ENCODE measurements around the gene PAIP2. TPM values are rescaled to one million over a fixed set of nuclear protein-coding genes. Genes with fewer than 3 reads are reported as not detected.

PAIP2 gene, protein sequence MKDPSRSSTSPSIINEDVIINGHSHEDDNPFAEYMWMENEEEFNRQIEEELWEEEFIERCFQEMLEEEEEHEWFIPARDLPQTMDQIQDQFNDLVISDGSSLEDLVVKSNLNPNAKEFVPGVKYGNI
- total RNA-seq (126 TPM), polyA plus RNA-seq (100 to 1,000 TPM; 335 to 426 (median 357) TPM)

DNA sequence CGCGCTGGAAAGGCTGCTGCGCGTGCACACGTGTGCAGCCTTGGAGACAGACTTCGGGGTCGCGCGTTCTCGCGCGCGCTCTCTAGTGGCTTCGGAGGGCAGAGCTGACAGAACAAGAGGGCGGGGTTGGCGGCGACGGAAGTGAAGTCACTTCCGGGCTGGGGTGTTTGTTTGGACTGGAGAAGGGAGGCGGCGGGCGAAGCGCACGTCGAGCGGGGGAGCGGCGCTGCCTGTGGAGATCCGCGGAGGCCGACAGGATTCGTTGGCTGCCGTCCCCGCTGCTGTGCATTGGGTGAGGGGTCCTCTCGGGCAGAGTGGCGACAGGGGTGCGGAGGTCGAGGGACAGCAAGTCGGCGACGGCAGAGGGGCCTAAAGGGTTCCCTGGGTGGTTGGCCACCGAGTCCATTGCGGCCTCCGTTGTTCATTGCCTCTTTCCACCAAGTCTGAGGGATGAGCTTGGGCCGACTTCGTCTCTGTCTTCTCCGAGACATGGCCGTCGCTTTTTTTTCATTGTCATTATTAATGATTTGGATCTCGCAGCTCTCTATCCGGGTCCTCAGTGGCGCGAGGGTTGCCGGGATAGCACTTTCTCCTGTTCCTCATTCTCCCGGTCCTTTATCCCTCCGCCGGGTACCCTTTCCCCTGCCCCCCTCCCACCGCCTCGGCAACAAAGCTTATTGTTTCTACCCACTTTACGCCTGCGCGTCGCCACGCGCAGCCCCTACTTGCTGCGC, at the start of gene PAIP2:
TSS of gene PAIP2 (plus strand) at position 166 of the 734 bp plus-strand sequence. CDS start 21,931 bp downstream, outside the sequence.
- Mint-ChIP-seq H3K4me1 (peaks cover 35 to 61% (median 50%) of the 10 kb centered on the region in 4 donors), H3K4me3 (peak within 1 kb of the TSS; percentile 97 to 99 (median 98)), H3K27me3 (peaks cover 8% of the 10 kb centered on the region), H3K36me3 (peaks cover 17% of the 10 kb centered on the region), H3K27ac (peak within 1 kb of the TSS; percentile 98 to 99 (median 99)), H3K9me3 (peaks cover 0 to 2% (median 0%) of the 10 kb centered on the region in 7 donors)
- H3K4me1 ChIP-seq (ENCODE audit: control insufficient read depth, insufficient read depth, low read length, poor library complexity, severe bottlenecking) = peaks cover 34% of the 10 kb centered on the region
- ATAC-seq (ENCODE audit: low read depth in 2 of 2) (peak; percentile 92 to 93), DNase-seq (peak; percentile 97 to 98 (median 97))
- H3K36me3 ChIP-seq (ENCODE audit: control insufficient read depth, insufficient read depth, low read length) = peaks cover 6% of the 10 kb centered on the region
- no peaks in the 10 kb centered on the region for H3K27me3 ChIP-seq (ENCODE audit: control insufficient read depth, insufficient read depth, low read length)
- peak within 1 kb of the TSS; percentile 100 for H3K27ac ChIP-seq (ENCODE audit: insufficient read depth, low read length, poor library complexity, severe bottlenecking)
- H3K9me3 ChIP-seq (ENCODE audit: control insufficient read depth in 2 of 2, low read length in 2 of 2) = no peaks in the 10 kb centered on the region
- H3K4me3 ChIP-seq (ENCODE audit: low read depth, low read length) = peak within 1 kb of the TSS; percentile 96

DNA sequence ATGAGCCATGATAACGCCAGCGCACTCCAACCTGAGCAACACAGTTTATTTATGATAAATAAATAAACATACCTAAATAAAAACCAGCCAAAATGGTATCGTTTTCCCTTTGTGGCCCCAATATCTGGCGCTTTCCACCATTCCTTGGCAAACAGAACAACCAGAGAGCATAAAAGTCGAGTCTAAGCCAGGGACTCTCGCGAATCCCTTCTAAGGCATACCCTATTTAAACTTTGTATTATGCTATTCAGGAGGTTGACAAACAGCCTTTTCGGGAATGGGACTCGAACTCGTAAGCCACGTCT, 48.5 kb upstream of the PAIP2 start:
- peak overlapping the region; percentile 97 to 100 (median 98) for H3K4me3 Mint-ChIP-seq
- H3K27me3 Mint-ChIP-seq = peaks cover 5% of the 10 kb centered on the region
- H3K27ac Mint-ChIP-seq = peak overlapping the region; percentile 97 to 99 (median 99)
- peaks cover 17 to 49% (median 32%) of the 10 kb centered on the region in 4 donors for H3K4me1 Mint-ChIP-seq
- H3K36me3 Mint-ChIP-seq = no peaks in the 10 kb centered on the region
- Histone ChIP-seq H3K36me3 (ENCODE audit: control insufficient read depth, insufficient read depth, low read length) (no peaks in the 10 kb centered on the region), H3K27me3 (ENCODE audit: control insufficient read depth, insufficient read depth, low read length) (no peaks in the 10 kb centered on the region), H3K4me3 (ENCODE audit: low read depth, low read length) (peak overlapping the region; percentile 100), H3K27ac (ENCODE audit: insufficient read depth, low read length, poor library complexity, severe bottlenecking) (peak overlapping the region; percentile 100), H3K4me1 (ENCODE audit: control insufficient read depth, insufficient read depth, low read length, poor library complexity, severe bottlenecking) (peaks cover 38% of the 10 kb centered on the region), H3K9me3 (ENCODE audit: control insufficient read depth in 2 of 2, low read length in 2 of 2) (no peaks in the 10 kb centered on the region)
- DNase-seq (no peak), ATAC-seq (ENCODE audit: low read depth in 2 of 2) (no peak)
- H3K9me3 Mint-ChIP-seq = peaks cover 0 to 1% (median 0%) of the 10 kb centered on the region in 7 donors

GRCh38 chr5:139293507-139294373, 47.9 kb upstream of the PAIP2 start, which contains the start of gene MATR3:
MATR3 (plus strand) TSS chr5:139293740; CDS start chr5:139307416, 13,676 bp downstream.
- Mint-ChIP-seq H3K36me3 (peaks cover 4% of the 10 kb centered on the region), H3K4me1 (peaks cover 22 to 55% (median 38%) of the 10 kb centered on the region in 4 donors), H3K27me3 (peaks cover 5% of the 10 kb centered on the region), H3K4me3 (peak within 1 kb of the TSS; percentile 97 to 100 (median 98)), H3K9me3 (peaks cover 0 to 1% (median 0%) of the 10 kb centered on the region in 7 donors), H3K27ac (peak within 1 kb of the TSS; percentile 97 to 99 (median 99))
- Histone ChIP-seq H3K4me3 (ENCODE audit: low read depth, low read length) (peak within 1 kb of the TSS; percentile 100), H3K27me3 (ENCODE audit: control insufficient read depth, insufficient read depth, low read length) (no peaks in the 10 kb centered on the region), H3K36me3 (ENCODE audit: control insufficient read depth, insufficient read depth, low read length) (no peaks in the 10 kb centered on the region), H3K27ac (ENCODE audit: insufficient read depth, low read length, poor library complexity, severe bottlenecking) (peak within 1 kb of the TSS; percentile 100), H3K4me1 (ENCODE audit: control insufficient read depth, insufficient read depth, low read length, poor library complexity, severe bottlenecking) (peaks cover 44% of the 10 kb centered on the region), H3K9me3 (ENCODE audit: control insufficient read depth in 2 of 2, low read length in 2 of 2) (no peaks in the 10 kb centered on the region)
- ATAC-seq (ENCODE audit: low read depth in 2 of 2) (peak; percentile 90 to 92), DNase-seq (peak; percentile 89 to 95 (median 94))

DNA sequence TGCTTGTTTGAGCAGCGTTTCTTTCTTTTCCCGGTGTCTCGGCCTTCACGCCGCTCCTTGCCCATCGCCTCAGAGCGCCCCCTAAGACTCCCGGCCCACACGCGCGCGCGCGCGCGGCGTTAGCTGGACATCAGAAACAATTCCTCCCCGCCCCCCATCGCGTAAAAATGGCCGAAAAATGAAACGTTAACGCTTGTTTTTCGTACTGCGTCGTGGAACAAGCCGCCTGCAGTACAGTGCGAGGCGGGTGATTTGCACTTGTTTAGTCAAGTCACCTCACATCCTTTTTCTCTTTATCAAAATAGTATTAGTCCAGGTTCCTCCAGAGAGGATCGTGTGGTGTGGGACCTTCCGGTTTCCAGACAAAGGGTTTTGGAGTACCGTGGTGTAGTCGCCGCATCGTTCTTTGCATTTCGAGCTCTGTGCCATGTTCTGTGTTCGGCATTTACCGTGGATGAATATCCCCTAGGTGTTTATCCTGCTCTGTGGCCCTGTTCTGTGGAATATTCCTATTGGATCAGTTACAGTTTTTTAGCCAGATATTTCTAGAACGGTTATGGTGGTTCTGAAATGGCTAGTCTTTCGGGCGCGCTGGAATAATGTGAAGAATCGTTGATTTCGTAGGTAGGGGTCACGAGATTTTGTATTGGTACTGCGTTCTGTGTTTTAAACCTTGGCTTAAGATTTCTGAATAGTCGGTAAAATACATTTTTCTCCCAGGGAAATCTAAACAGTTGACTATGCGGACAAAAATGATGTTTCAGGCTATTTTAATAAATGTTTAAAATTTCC, 47.1 kb upstream of the PAIP2 start:
- peak overlapping the region; percentile 100 for H3K4me3 ChIP-seq (ENCODE audit: low read depth, low read length)
- Mint-ChIP-seq H3K4me1 (peaks cover 30 to 63% (median 46%) of the 10 kb centered on the region in 4 donors), H3K4me3 (peak overlapping the region; percentile 97 to 100 (median 98)), H3K27ac (peak overlapping the region; percentile 97 to 99 (median 99)), H3K9me3 (peaks cover 0 to 1% (median 0%) of the 10 kb centered on the region in 7 donors), H3K27me3 (peaks cover 5% of the 10 kb centered on the region), H3K36me3 (peaks cover 7% of the 10 kb centered on the region)
- no peaks in the 10 kb centered on the region for H3K27me3 ChIP-seq (ENCODE audit: control insufficient read depth, insufficient read depth, low read length)
- H3K27ac ChIP-seq (ENCODE audit: insufficient read depth, low read length, poor library complexity, severe bottlenecking) = peak overlapping the region; percentile 100
- DNase-seq (peak; percentile 54 to 73 (median 66)), ATAC-seq (ENCODE audit: low read depth in 2 of 2) (peak in 1 of 2 donors; percentile 12)
- no peaks in the 10 kb centered on the region for H3K36me3 ChIP-seq (ENCODE audit: control insufficient read depth, insufficient read depth, low read length)
- peaks cover 53% of the 10 kb centered on the region for H3K4me1 ChIP-seq (ENCODE audit: control insufficient read depth, insufficient read depth, low read length, poor library complexity, severe bottlenecking)
- no peaks in the 10 kb centered on the region for H3K9me3 ChIP-seq (ENCODE audit: control insufficient read depth in 2 of 2, low read length in 2 of 2)

- DNase-seq (peak in 1 of 3 donors; percentile 29), ATAC-seq (ENCODE audit: low read depth in 2 of 2) (no peak)
- Histone ChIP-seq H3K27ac (ENCODE audit: insufficient read depth, low read length, poor library complexity, severe bottlenecking) (peak overlapping the region; percentile 100), H3K4me1 (ENCODE audit: control insufficient read depth, insufficient read depth, low read length, poor library complexity, severe bottlenecking) (peaks cover 61% of the 10 kb centered on the region), H3K9me3 (ENCODE audit: control insufficient read depth in 2 of 2, low read length in 2 of 2) (no peaks in the 10 kb centered on the region), H3K27me3 (ENCODE audit: control insufficient read depth, insufficient read depth, low read length) (no peaks in the 10 kb centered on the region), H3K4me3 (ENCODE audit: low read depth, low read length) (peak overlapping the region; percentile 100), H3K36me3 (ENCODE audit: control insufficient read depth, insufficient read depth, low read length) (no peaks in the 10 kb centered on the region)
- Mint-ChIP-seq H3K27ac (peak overlapping the region; percentile 81 to 99 (median 99)), H3K4me3 (peak overlapping the region; percentile 97 to 100 (median 98)), H3K36me3 (peaks cover 9% of the 10 kb centered on the region), H3K27me3 (peaks cover 5% of the 10 kb centered on the region), H3K4me1 (peaks cover 33 to 72% (median 53%) of the 10 kb centered on the region in 4 donors), H3K9me3 (peaks cover 0 to 1% (median 0%) of the 10 kb centered on the region in 7 donors)
Measured at GRCh38 chr5:139295346-139296057, 46.2 kb upstream of the PAIP2 start.

DNA sequence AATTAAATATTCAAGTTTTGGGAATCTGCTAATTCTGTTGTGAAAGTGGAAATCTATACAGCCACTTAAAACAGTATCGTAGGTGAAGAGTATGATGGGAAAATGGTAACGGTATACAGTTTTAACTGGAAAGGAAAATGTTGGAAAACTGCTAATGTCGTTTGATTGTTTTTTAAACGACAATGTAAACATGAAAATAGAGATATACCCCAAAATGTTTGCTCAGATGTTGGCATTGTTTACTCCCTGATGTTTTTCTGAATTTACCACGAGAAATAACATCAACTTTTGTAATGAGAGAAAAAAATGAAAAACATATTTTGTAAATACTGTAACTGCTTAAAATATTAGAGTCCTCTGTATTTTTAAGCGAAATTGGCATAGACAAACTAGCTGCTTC, 45.5 kb upstream of the PAIP2 start:
- Histone ChIP-seq H3K27ac (ENCODE audit: insufficient read depth, low read length, poor library complexity, severe bottlenecking) (no peak overlapping the region), H3K36me3 (ENCODE audit: control insufficient read depth, insufficient read depth, low read length) (no peaks in the 10 kb centered on the region), H3K9me3 (ENCODE audit: control insufficient read depth in 2 of 2, low read length in 2 of 2) (no peaks in the 10 kb centered on the region), H3K4me1 (ENCODE audit: control insufficient read depth, insufficient read depth, low read length, poor library complexity, severe bottlenecking) (peaks cover 68% of the 10 kb centered on the region), H3K4me3 (ENCODE audit: low read depth, low read length) (peak overlapping the region; percentile 100), H3K27me3 (ENCODE audit: control insufficient read depth, insufficient read depth, low read length) (no peaks in the 10 kb centered on the region)
- H3K4me3 Mint-ChIP-seq = peak overlapping the region; percentile 68 to 100 (median 84)
- H3K9me3 Mint-ChIP-seq = peaks cover 0 to 1% (median 0%) of the 10 kb centered on the region in 7 donors
- peaks cover 9% of the 10 kb centered on the region for H3K36me3 Mint-ChIP-seq
- ATAC-seq (ENCODE audit: low read depth in 2 of 2) (no peak), DNase-seq (no peak)
- peak overlapping the region in 1 of 3 donors; percentile 99 for H3K27ac Mint-ChIP-seq
- H3K4me1 Mint-ChIP-seq = peaks cover 33 to 74% (median 58%) of the 10 kb centered on the region in 4 donors
- peaks cover 5% of the 10 kb centered on the region for H3K27me3 Mint-ChIP-seq

Measured in CD4-positive, CD25-positive, alpha-beta regulatory T cell (primary cell).